ENCODE measurements around the gene CTNNA3.

CTNNA3 gene

DNA sequence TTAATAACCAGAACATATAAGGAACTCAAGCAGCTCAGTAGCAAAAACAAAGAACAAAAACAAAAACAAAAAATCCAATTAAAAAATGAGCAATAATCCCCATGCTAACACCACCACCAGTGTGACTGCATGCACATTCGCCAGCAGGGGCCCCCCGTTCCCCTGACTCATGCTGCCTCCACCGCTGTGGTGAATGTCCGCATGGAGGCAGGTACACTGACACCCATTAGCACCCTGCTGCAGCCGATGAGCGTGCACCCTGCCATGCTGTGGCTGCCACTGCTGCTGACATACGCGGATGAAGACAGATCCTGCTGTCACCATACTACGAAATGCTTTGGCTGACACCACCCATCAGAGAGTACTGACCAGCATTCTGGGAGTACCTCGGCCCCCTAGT lies 1091.8 kb downstream of the CTNNA3 start:
- in situ Hi-C loops (cut with MboI; ENCODE audit: low pct_unique_long_range_greater_than_20kb, low sequenced_read_pairs), result no loop called here
- no peak for DNase-seq

DNA sequence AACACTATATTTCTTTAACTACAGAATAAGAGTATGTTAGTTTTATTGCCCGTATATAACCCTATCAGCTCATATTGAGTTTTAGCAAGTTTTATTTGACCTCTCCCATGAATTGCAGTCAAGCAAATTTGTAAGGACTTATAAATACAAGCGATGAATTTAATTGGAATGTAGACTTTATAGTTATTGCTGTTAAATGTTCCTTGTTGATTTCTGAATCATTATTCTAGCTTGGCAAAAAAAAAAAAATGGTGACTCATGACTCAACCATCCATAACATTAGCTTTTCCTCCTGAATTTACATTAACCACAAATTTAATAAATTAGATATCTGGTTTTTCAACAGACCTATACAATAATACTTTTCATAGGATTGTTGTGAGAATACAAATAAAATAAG lies 1104.1 kb downstream of the CTNNA3 start:
- no peak for DNase-seq
- in situ Hi-C loops (cut with MboI; ENCODE audit: low pct_unique_long_range_greater_than_20kb, low sequenced_read_pairs), result no loop called here

DNA sequence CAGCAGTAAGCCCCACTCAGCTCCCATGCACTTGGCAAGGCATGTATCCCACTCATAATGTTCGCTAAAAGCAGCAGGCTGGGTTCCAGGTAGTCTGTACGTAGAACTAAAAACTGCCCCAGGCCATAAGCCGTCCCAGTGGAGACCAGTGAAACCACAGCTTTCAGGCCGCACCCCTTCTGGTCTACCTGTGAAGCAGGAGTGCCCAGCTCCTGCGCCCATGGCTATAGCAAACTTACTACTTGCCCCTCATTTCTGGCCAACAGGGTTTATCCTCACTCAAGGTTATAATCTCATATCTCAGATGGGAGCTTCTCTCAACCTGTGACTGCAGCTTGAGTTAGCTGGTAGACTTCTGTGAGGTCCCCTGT lies 1108.3 kb downstream of the CTNNA3 start:
- in situ Hi-C loops (cut with MboI; ENCODE audit: low pct_unique_long_range_greater_than_20kb, low sequenced_read_pairs), result no loop called here
- no peak for DNase-seq

DNA sequence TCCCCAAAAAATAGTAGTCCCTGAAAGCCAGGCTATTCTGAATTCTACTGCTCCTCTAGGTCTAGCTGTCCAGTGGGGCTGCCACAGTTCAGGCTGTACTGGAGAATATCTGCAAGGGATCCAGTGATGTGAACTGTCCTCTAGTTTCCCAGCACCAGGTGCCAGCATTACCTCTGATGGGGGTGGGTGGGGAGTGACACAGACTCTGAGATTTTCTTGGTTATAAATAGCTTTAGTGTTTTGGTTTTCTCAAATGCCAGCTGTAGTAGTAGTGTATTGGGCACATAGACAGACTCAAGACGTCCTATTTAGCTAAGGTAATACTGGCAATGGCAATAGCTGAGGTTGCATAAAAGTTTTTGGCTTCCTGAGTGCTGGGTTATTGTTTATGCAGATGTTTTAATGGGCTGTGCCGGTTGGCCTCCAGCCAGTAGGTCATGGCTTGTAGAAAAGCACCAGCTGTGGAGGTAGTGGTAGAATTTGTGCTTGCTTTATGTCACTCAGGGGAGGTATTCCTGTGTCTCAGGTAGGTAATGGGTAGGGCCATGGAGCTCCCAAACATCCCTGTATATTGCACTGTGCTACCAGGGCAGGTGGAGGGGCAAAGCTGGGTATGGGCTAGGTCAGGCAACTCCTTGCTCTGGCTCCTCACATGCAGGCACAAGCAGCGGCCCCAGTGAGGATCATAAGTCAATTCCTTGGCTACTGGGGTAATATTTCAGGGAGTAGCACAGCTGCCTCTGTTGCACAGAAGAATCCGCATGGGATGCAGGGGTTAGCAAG lies 1108.9 kb downstream of the CTNNA3 start:
- DNase-seq, result no peak
- in situ Hi-C loops (cut with MboI; ENCODE audit: low pct_unique_long_range_greater_than_20kb, low sequenced_read_pairs), result no loop called here

DNA sequence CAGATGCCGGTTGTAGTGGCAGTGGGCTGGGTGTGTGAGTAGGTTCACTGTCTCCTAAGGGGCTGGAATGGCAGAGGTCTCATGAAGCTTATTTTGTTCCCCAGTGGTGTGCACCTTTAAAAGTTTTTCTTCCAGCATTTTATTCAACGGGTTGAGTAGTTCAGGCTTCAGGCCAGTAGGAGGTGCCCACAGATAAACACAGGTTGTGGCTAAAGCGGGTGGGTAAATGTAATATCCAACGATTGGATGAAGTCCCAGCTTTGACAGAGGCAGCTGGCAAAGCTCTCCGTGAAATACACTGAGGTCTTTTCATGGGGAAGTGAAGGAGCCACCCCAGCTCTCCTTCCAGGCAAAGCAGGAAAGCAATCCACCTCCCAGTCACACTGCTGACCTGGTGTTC lies 1109.9 kb downstream of the CTNNA3 start:
- in situ Hi-C loops (cut with MboI; ENCODE audit: low pct_unique_long_range_greater_than_20kb, low sequenced_read_pairs), result no loop called here
- no peak for DNase-seq

DNA sequence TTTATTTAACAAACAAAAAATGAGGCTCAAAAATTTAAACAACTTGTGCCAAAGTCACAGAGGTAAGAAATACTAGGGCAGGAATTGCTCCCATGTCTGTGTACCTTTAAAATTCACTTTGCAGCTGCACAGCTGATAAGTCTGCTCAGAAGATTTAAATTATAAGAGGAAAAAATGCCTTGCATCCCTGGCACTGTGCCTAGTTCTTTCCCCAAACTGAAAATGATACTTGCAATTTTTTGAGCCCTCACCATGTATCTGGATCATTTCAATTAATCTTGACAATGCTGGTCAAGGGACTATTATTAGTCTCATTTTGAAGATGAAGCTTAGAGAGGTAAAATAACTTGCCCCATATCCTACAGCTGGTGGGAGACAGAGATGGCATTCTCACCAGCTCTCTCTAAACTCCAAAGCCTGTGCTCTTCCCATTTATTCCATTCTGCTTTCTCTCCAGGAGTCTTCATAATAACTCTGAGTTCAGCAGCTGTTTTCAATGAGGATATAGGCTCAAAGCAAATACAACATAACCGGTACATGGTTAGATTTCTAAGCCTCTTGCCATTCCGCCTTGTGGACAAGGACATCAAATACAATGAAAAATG lies 1120.6 kb downstream of the CTNNA3 start:
- DNase-seq, result no peak
- in situ Hi-C loops (cut with MboI; ENCODE audit: low pct_unique_long_range_greater_than_20kb, low sequenced_read_pairs), result no loop called here

DNA sequence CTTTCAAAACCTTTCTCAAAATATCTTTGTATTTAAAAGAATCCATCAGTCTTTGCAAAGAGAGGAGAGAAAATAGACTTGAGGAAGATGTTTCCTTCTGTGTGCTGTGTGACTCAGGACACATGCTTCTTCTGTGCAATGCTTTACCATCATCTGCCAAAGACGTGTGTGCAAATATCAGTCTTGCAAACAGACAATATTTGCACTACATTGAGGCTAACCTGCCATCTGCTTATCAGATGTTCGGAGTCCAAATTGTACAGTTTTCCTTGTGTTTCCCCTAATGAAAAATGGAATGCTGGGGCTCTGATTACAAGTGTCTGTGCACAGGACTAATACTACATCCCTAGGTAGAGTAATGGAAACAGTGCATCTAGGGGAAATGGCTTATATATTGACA lies 1123.3 kb downstream of the CTNNA3 start:
- in situ Hi-C loops (cut with MboI; ENCODE audit: low pct_unique_long_range_greater_than_20kb, low sequenced_read_pairs), result no loop called here
- no peak for DNase-seq

DNA sequence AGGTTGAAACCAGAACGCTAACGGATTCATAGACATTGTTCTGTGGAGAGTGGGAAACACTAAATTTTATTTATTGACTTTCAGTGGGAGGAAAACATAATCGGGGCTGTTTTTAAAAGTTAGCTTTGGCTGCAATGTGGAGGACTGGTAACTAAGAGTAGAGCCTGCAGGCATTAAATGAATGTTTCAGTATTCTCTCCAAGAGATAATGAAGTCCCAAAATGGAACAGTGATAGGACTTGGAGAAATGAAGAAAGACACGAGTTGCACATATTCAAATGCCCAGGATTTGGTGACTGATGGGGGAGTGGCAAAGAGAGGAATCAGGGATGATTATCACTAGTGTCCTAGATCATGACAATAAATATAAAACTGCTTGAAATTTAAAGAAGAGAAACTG lies 1130.0 kb downstream of the CTNNA3 start:
- in situ Hi-C loops (cut with MboI; ENCODE audit: low pct_unique_long_range_greater_than_20kb, low sequenced_read_pairs), result no loop called here
- no peak for DNase-seq

DNA sequence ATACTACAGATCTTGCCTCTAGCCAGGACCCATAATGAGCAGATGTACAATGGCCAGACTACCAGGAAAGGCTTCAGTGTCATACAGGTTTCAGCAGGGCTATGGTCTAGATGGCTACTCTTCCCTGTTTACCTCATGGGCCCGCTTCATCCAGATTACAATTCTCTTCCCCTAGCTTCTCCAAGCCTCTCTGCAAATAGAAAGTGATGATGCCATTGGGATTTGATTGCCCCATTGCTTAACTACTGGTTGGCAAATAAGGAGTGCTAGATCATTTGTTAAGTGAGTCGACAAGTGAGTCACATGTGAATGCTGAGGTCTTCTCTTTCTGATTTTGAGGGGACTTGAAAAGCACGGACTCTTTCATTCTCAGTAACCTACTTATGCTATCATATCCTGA lies 1131.7 kb downstream of the CTNNA3 start:
- no peak for DNase-seq
- in situ Hi-C loops (cut with MboI; ENCODE audit: low pct_unique_long_range_greater_than_20kb, low sequenced_read_pairs), result no loop called here

DNA sequence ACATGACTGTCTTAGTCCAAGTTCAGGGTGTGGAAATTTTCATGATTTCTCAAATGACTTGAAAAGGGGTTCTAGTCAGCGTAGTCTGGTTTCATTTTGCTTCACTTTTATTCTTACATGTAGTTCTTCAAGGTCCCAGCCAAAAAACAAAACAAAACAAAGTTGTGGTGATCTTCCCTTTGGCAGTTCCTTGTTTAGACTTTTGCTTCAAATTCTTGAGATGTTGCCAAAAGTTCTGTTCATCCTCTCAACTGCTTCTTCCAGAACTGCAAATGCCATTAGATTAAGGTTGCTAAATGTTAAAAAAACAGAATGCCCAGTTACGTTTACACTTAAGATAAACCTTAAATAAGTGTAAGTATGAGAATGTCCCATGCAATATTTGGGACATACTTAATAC lies 1140.9 kb downstream of the CTNNA3 start:
- DNase-seq, result no peak
- in situ Hi-C loops (cut with MboI; ENCODE audit: low pct_unique_long_range_greater_than_20kb, low sequenced_read_pairs), result no loop called here

DNA sequence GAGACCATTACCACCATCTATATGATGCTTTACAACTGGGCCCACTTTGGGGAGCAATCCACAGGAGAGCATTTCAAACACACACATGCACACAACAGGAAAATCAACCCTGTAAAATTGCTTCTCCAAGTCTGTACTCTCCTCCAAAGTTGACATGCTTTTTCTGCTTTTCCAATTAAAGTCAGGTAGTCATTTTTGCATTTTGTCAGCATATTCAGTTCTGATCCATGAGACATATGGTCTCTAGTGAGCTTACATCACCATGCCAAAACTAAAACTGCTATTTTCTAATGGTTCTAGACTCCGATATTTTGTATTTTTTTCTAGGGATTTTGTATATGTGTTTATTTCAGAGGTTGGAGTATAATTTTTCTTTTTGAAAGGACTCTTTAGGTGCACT lies 1143.7 kb downstream of the CTNNA3 start:
- no peak for DNase-seq
- in situ Hi-C loops (cut with MboI; ENCODE audit: low pct_unique_long_range_greater_than_20kb, low sequenced_read_pairs), result no loop called here

DNA sequence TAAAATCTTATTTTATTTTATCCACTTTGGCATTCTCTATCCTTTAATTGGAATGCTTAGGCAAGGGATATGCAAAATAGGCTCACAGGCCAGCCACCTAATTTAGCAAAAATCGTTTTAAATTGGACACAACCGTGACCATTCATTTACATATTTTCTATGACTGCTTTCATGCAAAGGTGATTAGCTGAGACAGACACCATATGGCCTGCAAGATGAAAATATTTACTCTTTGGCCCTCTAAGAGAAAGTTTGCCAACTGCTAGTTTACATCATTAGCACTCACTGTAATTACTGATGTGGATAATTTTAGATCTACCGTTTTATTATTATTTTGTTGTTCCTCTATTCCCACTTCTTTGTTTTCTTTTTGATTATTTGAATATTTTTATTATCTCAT lies 1145.6 kb downstream of the CTNNA3 start:
- in situ Hi-C loops (cut with MboI; ENCODE audit: low pct_unique_long_range_greater_than_20kb, low sequenced_read_pairs), result no loop called here
- DNase-seq, result no peak

DNA sequence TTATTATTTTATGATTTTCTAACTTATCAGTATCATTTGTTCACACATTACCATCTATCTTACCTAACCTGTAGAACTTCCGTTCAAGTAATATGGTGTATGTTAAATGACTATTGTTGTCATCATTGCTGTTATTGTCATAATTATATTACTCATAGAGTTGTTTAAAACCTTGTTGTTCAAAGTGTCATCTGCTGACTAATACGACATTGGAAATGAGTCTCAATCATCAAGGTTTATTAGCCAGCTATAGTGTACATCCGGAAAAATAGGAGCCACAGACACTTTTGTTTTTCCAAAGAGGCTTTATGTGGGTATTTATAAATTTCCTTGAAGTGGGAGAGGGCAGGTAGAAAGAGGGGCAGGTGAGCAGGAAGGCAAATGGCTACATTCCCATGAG lies 1157.1 kb downstream of the CTNNA3 start:
- in situ Hi-C loops (cut with MboI; ENCODE audit: low pct_unique_long_range_greater_than_20kb, low sequenced_read_pairs), result no loop called here

DNA sequence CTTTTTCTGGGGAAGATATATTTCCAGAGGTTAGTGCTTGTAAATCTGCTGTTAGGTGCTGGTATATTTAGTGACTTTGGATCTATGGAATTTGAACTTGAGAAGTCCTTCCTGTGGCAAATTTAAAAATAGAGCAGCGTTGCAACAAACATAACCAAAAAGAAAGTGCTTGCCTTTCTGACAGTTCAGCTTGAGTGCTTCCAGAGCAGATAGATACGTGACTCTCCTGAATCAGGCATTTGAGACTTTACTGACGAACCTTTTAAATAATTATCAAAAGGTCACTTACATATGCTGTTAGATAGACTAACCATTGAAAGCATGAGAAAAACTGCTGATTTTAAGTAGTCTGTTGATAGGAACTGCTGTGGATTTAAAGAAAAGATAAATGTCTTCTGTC lies 1157.6 kb downstream of the CTNNA3 start:
- no peak for DNase-seq
- in situ Hi-C loops (cut with MboI; ENCODE audit: low pct_unique_long_range_greater_than_20kb, low sequenced_read_pairs), result no loop called here

More for the DNA sequence above, 1157.1 kb downstream of the CTNNA3 start:
- no peak for DNase-seq

DNA sequence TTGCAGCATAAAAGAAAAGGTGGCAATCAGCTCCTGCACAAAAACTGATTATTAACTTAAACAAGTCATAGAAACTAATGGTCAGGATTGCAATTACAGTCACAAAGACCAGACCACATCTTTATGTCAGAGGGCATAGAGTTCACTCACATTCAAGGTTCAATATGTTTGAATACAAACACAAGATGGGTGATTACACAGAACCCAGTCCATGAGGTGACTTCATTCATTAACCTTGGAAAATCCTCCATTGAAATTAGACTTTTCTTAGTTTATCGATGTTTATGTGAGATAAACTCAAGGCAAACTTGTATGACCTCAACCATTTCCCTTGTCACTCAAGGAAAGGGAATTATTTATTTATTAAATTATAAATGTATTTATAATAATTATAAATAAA lies 1158.8 kb downstream of the CTNNA3 start:
- DNase-seq, result no peak
- in situ Hi-C loops (cut with MboI; ENCODE audit: low pct_unique_long_range_greater_than_20kb, low sequenced_read_pairs), result no loop called here

DNA sequence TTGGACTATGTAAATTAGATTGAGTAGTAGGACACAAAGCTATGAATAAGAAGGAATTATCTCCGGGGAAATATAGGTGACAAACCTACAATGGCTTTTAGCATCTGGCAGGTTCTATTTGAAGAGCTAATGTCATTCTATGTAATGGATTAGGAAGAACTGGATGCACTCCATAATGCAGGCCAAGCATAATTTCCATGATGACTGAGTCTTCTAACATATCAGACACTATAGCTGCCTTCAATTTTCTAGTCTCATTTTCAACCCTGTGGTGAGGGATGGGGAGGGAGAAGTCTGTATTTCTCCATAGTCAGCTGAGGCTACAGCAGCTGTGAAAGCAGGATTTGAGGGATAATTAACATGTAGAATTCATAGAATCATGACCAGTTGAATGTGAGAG lies 1160.6 kb downstream of the CTNNA3 start:
- no peak for DNase-seq
- in situ Hi-C loops (cut with MboI; ENCODE audit: low pct_unique_long_range_greater_than_20kb, low sequenced_read_pairs), result no loop called here

DNA sequence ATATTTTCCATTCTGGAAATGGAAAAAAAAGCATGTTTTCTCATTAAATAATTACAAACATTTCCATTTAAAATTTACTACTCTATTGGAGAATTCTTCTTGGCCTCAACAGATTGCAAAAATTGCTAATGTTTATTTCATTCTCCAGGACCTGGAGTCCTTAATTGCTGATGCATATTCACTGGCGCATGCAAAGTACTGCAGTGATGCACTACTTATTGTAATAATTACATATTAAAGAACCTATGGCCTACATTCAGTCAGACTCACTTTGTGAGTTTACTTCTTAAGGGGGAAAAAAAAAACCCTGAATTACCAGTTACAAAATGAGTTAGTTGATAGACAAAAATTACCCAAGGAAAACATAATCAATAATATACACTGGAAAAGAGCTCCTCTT lies 1161.1 kb downstream of the CTNNA3 start:
- in situ Hi-C loops (cut with MboI; ENCODE audit: low pct_unique_long_range_greater_than_20kb, low sequenced_read_pairs), result no loop called here
- no peak for DNase-seq

DNA sequence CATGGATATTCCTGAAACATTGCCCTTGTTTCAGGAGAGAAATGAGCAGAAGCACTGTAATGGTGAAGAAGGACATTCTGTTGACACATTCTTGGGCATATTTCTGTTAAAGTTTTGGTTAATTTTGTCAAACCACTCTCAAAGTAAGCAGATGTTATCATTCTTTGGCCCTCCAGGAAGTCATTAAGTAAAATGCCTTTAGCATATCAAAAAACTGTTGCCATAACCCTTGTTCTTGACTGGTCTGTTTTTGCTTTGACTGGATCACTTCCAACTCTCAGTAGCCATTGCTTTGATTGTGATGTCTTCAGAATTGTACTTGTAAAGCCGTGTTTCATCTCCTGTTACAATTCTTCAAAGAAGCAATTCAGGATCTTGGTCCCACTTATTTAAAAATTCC lies 1174.5 kb downstream of the CTNNA3 start:
- in situ Hi-C loops (cut with MboI; ENCODE audit: low pct_unique_long_range_greater_than_20kb, low sequenced_read_pairs), result no loop called here
- no peak for DNase-seq

DNA sequence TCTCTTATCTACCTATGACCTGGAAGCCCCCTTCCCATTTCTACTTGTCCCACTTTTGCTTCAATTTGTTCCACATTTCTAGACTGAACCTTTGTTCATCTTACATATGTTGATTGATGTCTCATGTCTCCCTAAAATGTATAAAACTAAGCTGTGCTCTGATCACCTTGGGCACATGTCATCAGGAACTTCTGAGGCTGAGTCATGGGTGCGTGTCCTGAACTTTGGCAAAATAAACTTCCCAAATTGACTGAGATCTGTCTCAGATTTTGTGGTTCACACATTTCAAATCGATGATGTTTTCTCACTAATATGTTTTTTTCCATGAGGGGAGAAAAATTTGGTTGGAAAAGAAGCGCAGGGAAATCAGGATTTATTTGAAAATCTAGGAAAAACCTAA lies 1176.4 kb downstream of the CTNNA3 start:
- in situ Hi-C loops (cut with MboI; ENCODE audit: low pct_unique_long_range_greater_than_20kb, low sequenced_read_pairs), result no loop called here
- no peak for DNase-seq

DNA sequence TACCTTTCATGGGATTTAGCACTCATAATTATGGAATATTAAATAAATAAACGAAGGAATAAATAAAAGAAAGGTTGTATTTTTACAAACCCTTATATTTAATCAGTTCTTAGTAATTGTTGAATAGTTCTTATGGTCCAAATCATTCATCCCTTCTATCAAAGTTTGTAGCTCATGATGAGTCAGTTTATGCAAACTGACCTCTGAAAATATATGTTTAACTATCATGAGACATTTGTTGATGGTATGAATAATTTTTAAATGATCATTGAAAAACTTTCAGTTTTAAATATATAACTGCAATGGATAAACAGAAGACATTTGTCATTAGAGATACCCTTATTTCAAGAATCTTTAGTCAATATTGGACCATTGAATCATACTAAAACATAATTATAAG lies 1181.3 kb downstream of the CTNNA3 start:
- DNase-seq, result no peak

DNA sequence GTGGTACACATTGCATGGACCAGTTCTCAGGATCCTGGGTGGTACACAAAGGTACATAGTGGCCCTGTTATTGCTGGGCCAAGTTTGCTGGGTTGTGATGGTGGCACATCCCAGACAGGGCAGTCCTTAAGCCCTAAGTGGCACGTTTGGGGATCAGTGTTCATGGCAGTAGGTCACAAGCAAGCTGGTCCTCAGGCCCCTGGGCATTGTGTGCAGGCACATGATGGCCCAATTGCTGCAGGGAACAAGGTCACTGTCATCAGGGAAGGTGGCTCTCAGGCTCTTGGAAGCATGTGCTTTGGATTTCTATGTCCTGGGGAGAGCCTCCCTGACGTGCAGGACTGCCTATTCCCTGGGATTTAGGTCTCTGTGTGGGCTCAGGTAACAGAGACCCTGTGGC lies 1182.5 kb downstream of the CTNNA3 start:
- DNase-seq, result no peak
- in situ Hi-C loops (cut with MboI; ENCODE audit: low pct_unique_long_range_greater_than_20kb, low sequenced_read_pairs), result no loop called here

More for the DNA sequence above, 1181.3 kb downstream of the CTNNA3 start:
- in situ Hi-C loops (cut with MboI; ENCODE audit: low pct_unique_long_range_greater_than_20kb, low sequenced_read_pairs), result no loop called here

Data from KBM-7 (cell line).